Measurements from ENCODE around the gene TAF1B. TPM values are rescaled to one million over a fixed set of nuclear protein-coding genes. Genes with fewer than 3 reads are reported as not detected.

The TAF1B gene
- total and polyA plus RNA-seq, 9 donors, result 6.4 to 22.0 (median 14.4) TPM

- Histone ChIP-seq H3K4me1 (ENCODE audit: insufficient read depth) (no peaks in the 10 kb centered on the region), H3K27me3 (no peaks in the 10 kb centered on the region), H3K4me3 (no peak overlapping the region), H3K27ac (no peak overlapping the region), H3K36me3 (no peaks in the 10 kb centered on the region), H3K9me3 (no peaks in the 10 kb centered on the region)
- 39 to 55% (median 40%) methylated on average over 2 of the region's 2 CpGs for WGBS, 3 donors
- DNase-seq, result no peak
- intact Hi-C loops (cut with DNase I), result no loop called here
- no peak for TF ChIP-seq CTCF (IDR thresholded peaks at IDR 0.05)
- no peak for TF ChIP-seq POLR2A (IDR thresholded peaks at IDR 0.05)
- no peak for TF ChIP-seq EP300 (IDR thresholded peaks at IDR 0.05)
These were observed 65.8 kb downstream of the TAF1B start for GRCh38 chr2:9909106-9909505.

- H3K4me3 ChIP-seq, result no peak overlapping the region
- intact Hi-C loops (cut with DNase I), result no loop called here
- no peak for TF ChIP-seq EP300 (IDR thresholded peaks at IDR 0.05)
- no peak for TF ChIP-seq CTCF (IDR thresholded peaks at IDR 0.05)
- TF ChIP-seq POLR2A (IDR thresholded peaks at IDR 0.05), result no peak
- no peak for DNase-seq
- H3K36me3 ChIP-seq, result no peaks in the 10 kb centered on the region
- 70 to 93% (median 82%) methylated on average over 4 of the region's 4 CpGs for WGBS, 3 donors
- no peaks in the 10 kb centered on the region for H3K4me1 ChIP-seq (ENCODE audit: insufficient read depth)
- H3K9me3 ChIP-seq, result no peaks in the 10 kb centered on the region
- no peaks in the 10 kb centered on the region for H3K27me3 ChIP-seq
- H3K27ac ChIP-seq, result no peak overlapping the region
These were observed 67.4 kb downstream of the TAF1B start for GRCh38 chr2:9910699-9911098.

- intact Hi-C loops (cut with DNase I), result no loop called here
- no peaks in the 10 kb centered on the region for H3K9me3 ChIP-seq
- no peak for TF ChIP-seq EP300 (IDR thresholded peaks at IDR 0.05)
- no peak overlapping the region for H3K27ac ChIP-seq
- DNase-seq, result no peak
- 90 to 92% (median 92%) methylated on average over 4 of the region's 4 CpGs for WGBS, 3 donors
- H3K4me3 ChIP-seq, result no peak overlapping the region
- H3K27me3 ChIP-seq, result no peaks in the 10 kb centered on the region
- H3K4me1 ChIP-seq (ENCODE audit: insufficient read depth), result no peaks in the 10 kb centered on the region
- no peaks in the 10 kb centered on the region for H3K36me3 ChIP-seq
These were observed 69.2 kb downstream of the TAF1B start for GRCh38 chr2:9912468-9912867.

- DNase-seq, result no peak
- no peak overlapping the region for H3K4me3 ChIP-seq
- no peaks in the 10 kb centered on the region for H3K4me1 ChIP-seq (ENCODE audit: insufficient read depth)
- intact Hi-C loops (cut with DNase I), result no loop called here
- H3K27ac ChIP-seq, result no peak overlapping the region
- no peaks in the 10 kb centered on the region for H3K27me3 ChIP-seq
- TF ChIP-seq POLR2A (IDR thresholded peaks at IDR 0.05) (no peak), CTCF (IDR thresholded peaks at IDR 0.05) (no peak)
- H3K36me3 ChIP-seq, result no peaks in the 10 kb centered on the region
- WGBS, 3 donors, result 85 to 92% (median 86%) methylated on average over 9 of the region's 9 CpGs
- H3K9me3 ChIP-seq, result no peaks in the 10 kb centered on the region
These were observed 71.3 kb downstream of the TAF1B start for GRCh38 chr2:9914384-9915065.

GRCh38 chr2:9918275-9918674 lies 75.0 kb downstream of the TAF1B start:
- no peak for DNase-seq
- Histone ChIP-seq H3K36me3 (no peaks in the 10 kb centered on the region), H3K27ac (no peak overlapping the region), H3K4me3 (no peak overlapping the region), H3K27me3 (no peaks in the 10 kb centered on the region), H3K9me3 (no peaks in the 10 kb centered on the region), H3K4me1 (ENCODE audit: insufficient read depth) (no peaks in the 10 kb centered on the region)
- intact Hi-C loops (cut with DNase I), result no loop called here
- TF ChIP-seq EP300 (IDR thresholded peaks at IDR 0.05), result no peak
- no peak for TF ChIP-seq POLR2A (IDR thresholded peaks at IDR 0.05)
- no peak for TF ChIP-seq CTCF (IDR thresholded peaks at IDR 0.05)
- WGBS, 3 donors, result 37 to 77% (median 68%) methylated on average over 2 of the region's 2 CpGs

Measured in ovary (tissue), 9 donors.